Calu3 (cell line): ENCODE measurements around the gene ANK2. TPM values are rescaled to one million over a fixed set of nuclear protein-coding genes. Genes with fewer than 3 reads are reported as not detected.

Source experiments
- BruUV-seq: library from RNA; stranded (reverse); fragments of 400-500 nt; replicated peaks from 2 replicates; lab custom pipeline; 2021; lab: Mats Ljungman, UMichigan
- CTCF ChIA-PET: fragments of 300-600 bp; sonication (Branson Sonifier 250); formaldehyde crosslinking; loops from one replicate; lab custom pipeline; 2022; ENCODE audit warnings: antibody characterized with exemption; lab: Charles Lee
- DNase-seq: peaks from one replicate; pipeline ENCODE4 v3.0.0; 2022
- H3K27ac Mint-ChIP-seq: one replicate; pipeline ENCODE4 v1.8.0; 2022; ENCODE audit warnings: mixed read lengths; ENCODE audit not compliant: unreplicated experiment
- H3K27me3 Mint-ChIP-seq: one replicate; pipeline ENCODE4 v1.8.0; 2022; ENCODE audit warnings: mixed read lengths; ENCODE audit not compliant: unreplicated experiment
- H3K36me3 Mint-ChIP-seq: one replicate; pipeline ENCODE4 v1.8.0; 2022; ENCODE audit warnings: mild to moderate bottlenecking, moderate library complexity, mixed read lengths; ENCODE audit not compliant: insufficient read depth, unreplicated experiment
- H3K4me1 Mint-ChIP-seq: one replicate; pipeline ENCODE4 v1.8.0; 2022; ENCODE audit warnings: mild to moderate bottlenecking, low read depth, mixed read lengths; ENCODE audit not compliant: unreplicated experiment
- H3K4me3 Mint-ChIP-seq: one replicate; pipeline ENCODE4 v1.8.0; 2022; ENCODE audit warnings: mild to moderate bottlenecking, low read depth, moderate library complexity, mixed read lengths; ENCODE audit not compliant: unreplicated experiment
- H3K9me3 Mint-ChIP-seq: one replicate; pipeline ENCODE4 v1.8.0; 2022; ENCODE audit warnings: low read depth, mixed read lengths; ENCODE audit not compliant: unreplicated experiment
- CTCF ChIP-seq: fragments of 200-600 bp; IDR thresholded peaks from one replicate; pipeline ENCODE4 v1.8.0; 2022; ENCODE audit warnings: antibody characterized with exemption; ENCODE audit not compliant: unreplicated experiment
- intact Hi-C: fragments of 100-400 bp; cut with micrococcal nuclease; formaldehyde crosslinking; loops from one replicate; pipeline ENCODE4 v1.10.0; 2022; ENCODE audit not compliant: unreplicated experiment
- total RNA-seq: library from RNA; stranded (reverse); gene quantifications from 2 replicates; pipeline ENCODE4 v1.2.3, GENCODE V29; 2022

The ANK2 gene
- total RNA-seq, 1 experiment from 2014 or later = 4.1 TPM

GRCh38 chr4:113028074-113028473, 21.4 kb upstream of the ANK2 start:
- intact Hi-C loops = no loop called here
- Mint-ChIP-seq H3K27me3 (no peaks in the 10 kb centered on the region), H3K9me3 (no peaks in the 10 kb centered on the region), H3K27ac (no peak overlapping the region), H3K36me3 (no peaks in the 10 kb centered on the region), H3K4me3 (no peak overlapping the region), H3K4me1 (no peaks in the 10 kb centered on the region)
- CTCF ChIA-PET = no interaction called here
- no TSS peak for BruUV-seq
- no peak for TF ChIP-seq CTCF
- DNase-seq = no peak

- no peaks in the 10 kb centered on the region for H3K9me3 Mint-ChIP-seq
- no TSS peak for BruUV-seq
- H3K27me3 Mint-ChIP-seq = no peaks in the 10 kb centered on the region
- no peak overlapping the region for H3K4me3 Mint-ChIP-seq
- H3K4me1 Mint-ChIP-seq = no peaks in the 10 kb centered on the region
- H3K36me3 Mint-ChIP-seq = no peaks in the 10 kb centered on the region
- intact Hi-C loops = no loop called here
- no peak for TF ChIP-seq CTCF
- H3K27ac Mint-ChIP-seq = no peak overlapping the region
- no peak for DNase-seq
- CTCF ChIA-PET = no interaction called here
These were observed 18.2 kb upstream of the ANK2 start for GRCh38 chr4:113031212-113031611.

GRCh38 chr4:113040793-113041192, 8.7 kb upstream of the ANK2 start:
- Mint-ChIP-seq H3K4me3 (no peak overlapping the region), H3K36me3 (no peaks in the 10 kb centered on the region), H3K4me1 (no peaks in the 10 kb centered on the region), H3K9me3 (no peaks in the 10 kb centered on the region), H3K27me3 (no peaks in the 10 kb centered on the region), H3K27ac (no peak overlapping the region)
- CTCF ChIA-PET = no interaction called here
- TF ChIP-seq CTCF = no peak
- intact Hi-C loops = no loop called here
- BruUV-seq = no TSS peak
- no peak for DNase-seq

- Mint-ChIP-seq H3K4me3 (no peak overlapping the region), H3K27ac (no peak overlapping the region), H3K27me3 (no peaks in the 10 kb centered on the region), H3K36me3 (no peaks in the 10 kb centered on the region), H3K9me3 (no peaks in the 10 kb centered on the region), H3K4me1 (no peaks in the 10 kb centered on the region)
- intact Hi-C loops = no loop called here
- no peak for DNase-seq
- BruUV-seq = no TSS peak
- TF ChIP-seq CTCF = no peak
- CTCF ChIA-PET = no interaction called here
These were observed 7.0 kb upstream of the ANK2 start for GRCh38 chr4:113042502-113042901.
